SHP77 treated with DMSO at 0.1 percent for 48 hours (cell line): ENCODE data around the gene SNUPN.
"Not testable (repeated sequence)": the region's sequence is repeated elsewhere in the genome, so short reads cannot be mapped to it uniquely, and the experiment has no call there.

Experiments used
- DNase-seq: peaks from one replicate; lab custom pipeline; 2025; lab: John Stamatoyannopoulos, UW

Gene SNUPN

DNA sequence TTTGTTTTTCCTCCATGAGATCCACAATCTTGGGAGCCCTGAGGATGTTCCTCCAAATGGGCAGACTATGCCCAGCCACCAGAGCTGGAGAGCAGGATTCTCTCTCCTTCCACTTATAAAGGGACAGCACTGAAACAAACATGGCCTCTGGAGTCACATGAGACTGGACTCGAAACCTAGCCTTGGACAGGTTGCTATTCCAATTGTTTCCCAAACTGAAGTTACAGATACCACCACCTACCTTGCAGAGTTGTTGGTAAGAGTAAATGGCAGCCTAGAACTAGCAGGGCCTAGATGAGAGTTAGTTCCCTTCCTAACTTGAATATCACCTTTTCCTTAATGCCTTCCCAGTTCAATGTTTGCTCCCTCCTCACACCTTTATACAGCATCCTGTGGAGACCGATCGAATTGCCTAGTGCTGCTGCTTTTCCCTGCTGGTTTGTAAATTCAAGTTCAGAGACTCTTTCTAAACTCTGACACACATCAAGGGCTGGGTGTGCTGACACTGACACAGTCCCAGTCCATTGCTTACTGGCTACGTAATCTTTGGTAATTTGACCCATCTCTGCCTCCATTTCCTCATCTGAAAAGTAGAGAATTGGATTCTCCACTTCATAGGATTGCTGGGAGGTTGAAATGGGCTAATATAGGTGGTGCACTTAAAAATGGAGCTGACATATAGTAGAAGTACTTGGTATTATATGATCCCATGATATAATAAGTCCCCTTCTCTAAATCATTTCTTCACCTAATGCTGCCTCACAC, 11.9 kb upstream of the SNUPN start:
- no peak for DNase-seq

DNA sequence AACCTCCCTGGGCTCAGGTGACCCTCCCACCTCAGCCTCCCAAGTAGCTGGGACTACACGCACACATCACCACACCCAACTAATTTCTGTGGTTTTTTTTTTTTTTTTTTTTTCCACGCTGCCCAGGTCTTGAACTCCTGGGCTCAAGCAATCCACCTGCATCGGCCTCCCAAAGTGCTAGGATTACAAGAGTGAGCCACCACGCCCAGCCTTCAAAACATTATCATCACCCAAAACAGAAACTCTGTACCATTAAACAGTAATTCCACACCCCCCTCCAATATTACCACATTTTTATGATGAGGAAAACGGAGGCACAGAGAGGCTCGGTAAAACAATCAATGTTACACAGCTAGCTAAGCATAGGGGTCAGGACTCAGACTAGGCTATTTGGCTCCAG, 10.5 kb upstream of the SNUPN start:
- no peak for DNase-seq

DNA sequence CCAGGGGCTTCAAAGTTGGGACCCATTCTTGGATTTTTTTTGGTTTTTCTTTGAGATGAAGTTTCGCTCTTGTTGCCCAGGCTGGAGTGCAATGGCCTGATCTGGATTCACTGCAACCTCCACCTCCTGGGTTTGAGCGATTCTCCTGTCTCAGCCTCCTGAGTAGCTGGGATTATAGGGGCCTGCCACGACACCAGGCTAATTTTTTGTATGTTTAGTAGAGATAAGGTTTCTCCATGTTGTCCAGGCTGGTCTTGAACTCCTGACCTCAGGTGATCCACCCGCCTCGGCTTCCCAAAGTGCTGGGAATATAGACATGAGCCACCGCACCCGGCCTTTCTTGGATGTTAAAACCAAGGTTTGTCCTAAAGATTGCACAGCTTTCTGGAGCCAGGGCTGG, 8.4 kb upstream of the SNUPN start:
- DNase-seq = not testable (repeated sequence)

DNA sequence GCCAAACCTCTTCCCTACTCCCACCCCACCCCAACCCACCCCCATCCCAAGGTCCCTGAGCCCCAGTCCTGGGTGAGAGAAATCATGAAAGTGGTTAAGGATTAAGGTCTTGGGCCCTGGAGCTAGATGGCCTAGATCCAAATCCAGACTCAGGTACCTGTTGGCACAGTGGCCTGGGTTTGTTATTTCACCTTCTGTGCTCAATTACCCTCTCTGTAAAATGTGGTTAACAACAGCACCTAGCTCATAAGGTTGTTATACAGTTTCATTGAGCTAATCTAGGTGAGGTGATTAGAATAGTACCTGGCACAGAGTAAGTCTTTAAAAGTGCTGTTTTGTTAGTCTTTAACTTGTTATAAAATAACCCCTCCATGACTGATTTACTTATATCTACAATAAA, 6.4 kb upstream of the SNUPN start:
- no peak for DNase-seq

DNA sequence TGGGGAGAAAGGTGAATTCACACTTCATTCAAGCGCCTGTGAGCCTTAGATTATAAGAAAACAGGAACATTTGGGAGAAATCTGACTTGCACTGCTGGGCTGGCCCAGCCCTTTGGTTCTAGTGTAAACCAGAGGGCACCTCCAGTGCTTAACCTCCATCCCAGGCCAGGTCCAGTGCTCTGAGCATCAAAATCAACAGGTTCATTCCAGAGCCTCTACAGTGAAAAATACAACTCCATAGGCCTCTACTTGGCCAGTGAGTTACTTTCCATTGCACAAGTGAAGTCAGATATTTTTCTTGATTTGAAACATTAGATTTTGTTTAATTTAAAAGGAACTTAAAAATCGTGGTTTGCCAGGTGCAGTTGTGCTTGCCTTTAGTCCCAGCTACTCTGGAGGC, 3.0 kb downstream of the SNUPN start:
- no peak for DNase-seq

DNA sequence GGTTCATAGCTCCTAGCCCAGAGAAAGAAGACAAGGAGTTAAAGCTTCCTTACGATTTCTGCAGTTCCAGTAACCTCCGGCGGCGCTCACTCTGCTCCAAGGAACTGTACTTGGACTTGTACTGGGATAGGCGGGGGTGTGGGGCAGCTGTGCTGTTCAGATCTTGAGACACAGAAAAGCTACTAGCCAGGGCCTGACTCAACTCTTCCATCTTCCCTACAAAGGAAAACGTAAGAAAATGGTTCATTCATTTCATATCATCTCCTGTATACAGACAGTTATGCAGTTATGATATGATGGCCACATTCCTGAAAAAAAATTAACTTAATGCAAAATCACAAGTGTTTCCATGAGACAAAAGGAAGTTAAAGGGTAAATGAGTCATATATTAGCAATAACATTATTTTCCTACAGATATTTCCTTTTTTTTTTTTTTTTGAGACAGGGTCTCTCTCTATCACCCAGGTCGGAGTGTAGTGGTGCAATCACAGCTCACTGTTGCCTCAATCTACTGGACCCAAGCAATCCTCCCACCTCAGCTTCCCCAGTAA, 4.6 kb downstream of the SNUPN start:
- DNase-seq = no peak

DNA sequence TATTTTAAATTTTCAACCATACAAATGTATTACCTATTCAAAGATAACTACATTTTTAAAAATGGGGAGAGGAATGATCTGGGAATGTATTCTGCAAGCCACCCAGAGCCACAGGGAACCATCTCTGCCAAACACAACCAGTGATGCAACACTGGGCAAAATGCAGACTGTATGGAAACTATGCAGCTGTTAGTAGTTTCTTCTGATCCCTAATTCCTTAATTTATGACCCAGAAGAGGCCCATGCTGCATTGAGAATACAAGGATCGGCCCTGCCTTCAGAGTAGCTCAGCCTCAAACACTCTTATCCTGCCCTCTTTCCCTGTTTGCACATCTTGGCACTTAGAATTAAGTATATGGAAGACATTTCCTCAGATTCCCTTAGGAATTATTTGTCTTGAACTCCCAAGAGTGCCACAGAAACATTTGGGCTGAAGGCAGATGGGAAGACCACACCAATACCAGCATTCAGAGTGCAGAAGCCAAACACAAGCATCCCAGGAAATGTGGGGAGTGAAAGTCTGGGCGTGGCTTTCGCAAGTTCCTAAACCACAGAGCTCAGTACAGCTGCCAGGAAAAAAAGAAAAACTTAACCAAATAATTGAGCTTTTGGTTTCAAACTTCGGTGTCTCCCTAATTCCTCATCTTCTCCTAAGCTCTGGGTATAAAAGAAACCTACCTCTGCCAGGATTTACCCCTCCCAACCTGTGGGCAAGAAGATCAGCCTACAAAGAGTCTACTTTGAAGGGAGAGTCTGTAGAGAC, 5.3 kb downstream of the SNUPN start:
- no peak for DNase-seq

DNA sequence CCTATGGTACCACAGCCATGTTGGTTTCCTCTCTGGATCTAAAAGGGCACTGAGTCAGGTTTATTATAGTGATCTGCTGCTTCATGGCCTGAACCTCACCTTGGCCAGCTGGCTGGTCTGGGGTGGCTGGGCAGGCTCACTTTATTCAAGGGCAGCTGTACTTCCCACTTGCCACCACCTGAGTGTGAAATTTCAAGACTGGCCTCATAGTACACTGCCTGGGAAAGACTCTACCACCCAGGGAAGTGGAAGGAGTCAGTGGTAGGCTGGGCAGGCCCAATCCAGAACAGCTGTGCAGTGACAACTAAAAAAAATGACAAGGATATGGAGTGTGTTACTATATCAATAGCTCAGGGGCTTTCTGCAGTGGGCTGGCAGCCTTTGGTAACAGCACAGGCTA, 8.8 kb downstream of the SNUPN start:
- DNase-seq = no peak

DNA sequence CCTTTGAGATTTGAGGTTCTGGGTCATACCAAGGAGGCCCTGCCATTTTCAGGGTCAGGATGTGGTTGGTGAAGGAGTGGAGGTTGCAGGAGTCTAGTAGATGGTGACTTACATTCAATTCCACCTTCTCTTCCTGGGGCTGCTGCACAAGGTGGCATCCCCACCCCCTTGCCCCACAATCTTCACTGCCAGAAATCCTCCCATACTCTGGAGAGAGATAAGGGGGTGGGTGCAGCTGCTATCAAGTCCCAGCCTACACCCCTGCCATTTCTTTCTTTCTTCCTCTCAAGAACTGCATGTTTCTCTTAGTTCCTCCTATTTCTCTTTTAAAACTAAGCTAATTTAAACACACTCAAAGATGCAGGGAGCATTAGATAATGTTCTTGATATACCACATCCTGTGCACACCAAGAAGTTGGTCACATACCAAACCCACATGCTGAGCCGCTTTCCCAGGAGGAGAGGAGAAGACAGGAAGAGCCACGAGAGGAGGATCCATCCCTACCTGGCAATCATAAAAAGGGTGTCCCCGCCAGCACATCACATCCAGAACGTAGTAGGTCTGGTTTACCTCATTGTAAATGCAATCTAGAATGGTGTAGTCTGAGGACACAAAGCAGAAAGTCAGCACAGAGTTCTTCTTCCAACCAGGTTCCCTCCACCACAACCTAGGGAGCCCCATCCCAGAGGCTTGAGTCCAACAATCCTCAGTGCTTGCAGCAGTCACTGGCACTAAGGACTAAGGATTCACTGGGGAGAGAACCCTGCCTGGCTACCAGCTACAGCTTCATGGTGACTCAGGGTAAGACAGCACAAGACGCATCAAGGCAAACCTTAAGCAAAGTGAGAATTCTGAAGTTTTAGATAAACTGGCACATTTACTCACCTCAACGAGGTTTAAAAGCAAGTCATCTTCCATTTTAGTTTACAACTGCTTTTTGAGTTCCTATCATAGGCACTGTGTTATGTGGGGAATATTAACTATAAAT, 18.5 kb downstream of the SNUPN start:
- no peak for DNase-seq

DNA sequence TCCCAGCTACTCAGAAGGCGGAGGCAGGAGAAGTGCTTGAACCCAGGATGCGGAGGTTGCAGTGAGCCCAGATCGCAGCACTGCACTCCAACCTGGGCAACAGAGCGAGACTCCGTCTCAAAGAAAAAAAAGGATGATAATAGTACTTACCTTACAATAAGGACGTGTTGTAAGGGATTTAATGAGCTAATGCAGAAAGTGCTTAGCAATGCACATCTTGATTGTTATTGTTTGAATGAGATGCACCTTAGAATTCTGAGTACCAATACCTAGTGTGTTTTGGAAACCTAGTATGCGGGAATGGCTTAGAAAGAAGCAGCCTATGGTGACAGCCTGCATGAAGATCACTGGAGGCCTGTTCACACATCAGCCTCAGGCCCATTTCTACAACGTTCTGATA, 19.5 kb downstream of the SNUPN start:
- DNase-seq = no peak

DNA sequence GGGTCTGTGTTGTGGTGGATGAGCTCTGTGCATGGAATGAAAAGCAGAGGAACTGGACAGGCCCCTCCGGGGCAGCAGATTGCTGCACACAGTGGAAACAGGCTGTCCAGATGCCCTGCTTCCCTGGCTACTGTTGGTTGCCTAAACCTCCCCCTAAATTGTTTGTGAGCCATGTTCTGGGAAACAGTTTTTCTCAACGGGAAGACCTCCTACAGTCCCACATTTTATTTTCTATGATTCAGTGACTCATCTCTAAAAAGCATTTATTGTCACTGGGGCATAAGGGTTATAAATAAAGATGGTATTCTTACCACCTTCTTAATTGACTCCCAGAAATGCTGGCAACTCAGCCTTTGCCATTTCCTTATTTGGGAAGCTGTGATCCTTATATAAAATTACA, 26.1 kb downstream of the SNUPN start:
- no peak for DNase-seq

DNA sequence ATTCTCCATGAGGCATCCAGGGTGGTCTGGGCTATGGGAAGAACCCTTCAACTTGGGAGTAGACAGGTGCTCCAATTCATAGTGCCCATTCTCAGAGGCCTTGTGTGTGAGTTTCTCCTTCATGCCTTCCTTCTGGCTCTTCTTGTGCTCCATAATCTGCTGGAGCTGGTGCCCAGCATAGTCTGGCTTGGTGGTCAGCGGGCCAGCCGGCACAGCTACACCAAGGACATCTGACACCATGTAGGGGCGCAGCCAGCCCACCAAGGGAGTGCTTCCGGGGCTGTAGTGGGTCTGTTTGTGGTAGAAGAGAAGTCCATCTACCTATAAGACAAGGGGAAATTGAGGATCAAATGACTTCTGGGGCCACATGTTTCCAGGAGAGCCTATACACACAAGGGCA, 27.2 kb downstream of the SNUPN start:
- DNase-seq = no peak

DNA sequence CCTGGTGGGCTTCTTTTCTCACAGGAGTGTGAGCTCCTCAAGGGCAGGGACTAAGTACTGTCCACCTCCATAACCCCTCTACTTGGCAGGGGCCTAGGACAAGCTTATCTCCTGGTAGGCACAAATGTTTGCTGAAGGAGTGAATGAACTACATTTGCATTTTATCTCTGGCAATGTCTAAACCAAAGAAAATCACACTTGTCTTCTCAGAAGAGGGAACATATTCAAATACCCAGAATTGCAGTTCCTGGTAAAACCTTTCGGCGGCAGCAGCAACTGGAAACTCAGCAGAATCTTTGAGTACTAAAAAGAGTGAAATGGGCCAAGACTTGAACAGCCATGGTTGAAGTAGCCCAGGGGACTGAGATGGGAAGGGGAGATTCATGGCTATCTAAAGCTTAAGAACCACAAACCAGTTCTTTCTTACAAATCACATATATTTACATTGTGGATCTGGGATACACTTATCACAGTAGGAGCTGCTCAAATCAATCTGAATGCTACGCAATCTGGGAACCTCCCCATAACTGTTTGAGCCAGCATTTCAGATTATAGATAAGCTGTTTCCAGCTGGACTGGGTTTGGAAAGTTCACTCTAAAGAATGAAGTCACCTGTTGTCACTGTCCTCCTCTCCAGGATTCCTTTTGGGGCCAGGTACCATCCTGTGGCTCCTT, 27.7 kb downstream of the SNUPN start:
- DNase-seq = no peak

DNA sequence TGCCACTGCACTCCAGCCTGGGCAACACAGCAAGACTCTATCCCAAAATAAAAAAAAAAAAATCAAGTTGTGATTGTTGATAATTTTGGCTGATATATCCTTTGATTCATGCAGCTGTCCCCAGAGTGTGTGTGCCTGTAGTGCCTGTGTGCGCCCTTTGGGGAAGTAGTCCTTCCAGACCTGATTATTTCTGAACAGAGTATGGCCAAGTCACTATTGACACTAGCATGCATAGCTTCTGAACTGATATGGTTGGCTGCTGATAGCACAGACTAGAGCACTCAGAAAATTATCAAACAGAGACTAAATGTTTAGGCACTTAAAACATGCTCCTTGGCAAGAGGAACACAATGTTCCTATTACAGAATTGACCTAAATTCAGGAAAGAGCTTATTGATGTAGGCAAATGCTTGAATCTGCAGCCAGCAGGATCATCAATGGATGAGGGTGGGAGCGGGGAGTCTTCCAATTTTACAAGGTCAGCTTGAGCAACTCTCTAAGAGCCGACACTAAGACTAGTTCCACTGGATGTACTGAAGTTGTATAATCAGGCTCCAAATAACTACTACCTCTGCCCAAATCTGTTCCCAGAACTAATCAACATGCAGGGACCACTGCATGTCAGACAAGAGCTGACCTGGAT, 28.7 kb downstream of the SNUPN start:
- DNase-seq = no peak

DNA sequence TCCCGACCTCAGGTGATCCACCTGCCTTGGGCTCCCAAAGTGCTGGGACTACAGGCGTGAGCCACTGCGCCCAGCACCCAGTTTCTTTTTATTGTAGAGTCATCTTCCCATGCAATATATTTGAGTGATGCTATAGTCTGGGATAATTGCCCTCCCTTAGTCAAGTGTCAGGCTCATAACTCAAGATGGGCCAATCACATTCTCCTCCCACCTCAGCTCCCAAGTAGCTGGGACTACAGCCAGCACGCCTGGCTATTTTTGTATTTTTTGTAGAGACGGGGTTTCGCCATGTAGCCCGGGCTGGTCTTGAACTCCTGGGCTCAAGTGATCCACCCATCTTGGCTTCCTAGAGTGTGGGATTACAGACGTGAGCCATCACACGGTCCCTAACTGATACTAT, 31.2 kb downstream of the SNUPN start:
- no peak for DNase-seq

DNA sequence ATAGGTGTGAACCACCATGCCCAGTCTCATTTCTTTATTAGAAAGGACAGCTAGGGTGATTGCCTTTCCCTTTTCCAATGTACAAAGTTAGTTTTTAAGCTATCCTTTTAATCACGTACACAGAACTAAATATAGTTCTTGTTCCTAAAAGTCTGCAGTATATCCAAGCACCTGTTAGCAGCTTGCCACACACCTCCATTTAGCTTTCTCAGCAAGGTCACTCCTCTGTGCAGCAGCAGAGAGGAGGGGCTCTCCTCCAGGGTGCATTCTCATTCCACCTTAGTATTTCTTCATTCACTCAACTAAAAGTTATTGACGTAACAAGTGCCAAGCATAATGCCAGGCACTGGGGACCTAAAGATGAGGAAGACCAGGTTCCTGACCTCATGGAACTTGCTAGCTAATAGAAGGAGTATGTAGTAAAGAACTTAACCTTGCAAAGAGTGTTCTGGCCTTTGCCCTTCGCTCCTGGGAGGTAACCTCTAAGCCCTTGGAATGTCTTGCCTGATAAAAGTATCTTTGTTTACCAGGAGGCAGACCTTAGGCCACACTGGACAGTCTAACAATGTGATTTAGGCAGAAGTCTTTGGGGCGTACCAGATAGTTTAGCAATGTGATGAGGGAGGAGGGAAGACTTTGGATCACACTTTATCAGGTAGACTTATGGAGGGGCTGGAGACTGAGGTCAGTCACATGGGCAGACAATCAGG, 33.7 kb downstream of the SNUPN start:
- no peak for DNase-seq

DNA sequence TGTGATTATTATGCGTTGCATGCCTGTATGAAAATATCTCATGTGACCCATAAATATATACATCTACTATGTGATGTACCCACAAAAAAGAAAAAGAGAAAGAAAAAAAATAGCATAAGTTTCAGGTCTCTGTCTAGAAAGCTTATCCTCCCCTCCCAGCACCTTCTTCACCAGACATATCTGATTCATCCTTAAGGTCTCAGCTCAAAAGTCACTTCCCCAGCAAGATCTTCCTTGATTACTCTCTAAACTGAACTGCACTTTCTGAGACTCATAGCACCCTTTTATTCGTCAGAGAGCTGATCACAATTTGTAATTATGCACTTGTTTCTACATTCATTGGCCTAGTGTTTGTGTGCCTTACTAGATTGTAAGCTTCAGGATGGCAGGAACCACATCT, 35.3 kb downstream of the SNUPN start:
- no peak for DNase-seq

DNA sequence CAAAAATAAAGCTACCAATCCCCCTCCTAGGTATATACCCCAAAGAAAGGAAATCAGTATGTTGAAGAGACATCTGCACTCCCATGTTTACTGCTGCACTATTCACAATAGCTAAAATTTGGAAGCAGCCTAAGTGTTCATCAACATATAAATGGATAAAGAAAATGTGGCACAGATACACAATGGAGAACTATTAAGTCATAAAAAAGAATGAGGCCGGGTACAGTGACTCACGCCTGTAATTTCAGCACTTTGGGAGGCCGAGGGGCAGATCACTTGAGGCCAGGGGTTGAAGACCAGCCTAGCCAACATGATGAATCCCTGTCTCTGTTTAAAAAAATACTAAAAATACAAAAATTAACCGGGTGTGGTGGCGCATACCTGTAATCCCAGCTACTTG, 36.5 kb downstream of the SNUPN start:
- DNase-seq = no peak

DNA sequence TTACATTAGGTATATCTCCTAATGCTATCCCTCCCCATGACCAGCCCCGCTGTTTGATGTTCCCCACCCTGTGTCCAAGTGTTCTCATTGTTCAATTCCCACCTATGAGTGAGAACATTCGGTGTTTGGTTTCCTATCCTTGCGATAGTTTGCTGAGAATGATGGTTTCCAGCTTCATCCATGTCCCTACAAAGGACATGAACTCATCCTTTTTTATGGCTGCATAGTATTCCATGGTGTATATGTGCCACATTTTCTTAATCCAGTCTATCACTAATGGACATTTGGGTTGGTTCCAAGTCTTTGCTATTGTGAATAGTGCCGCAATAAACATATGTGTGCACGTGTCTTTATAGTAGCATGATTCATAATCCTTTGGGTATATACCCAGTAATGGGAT, 39.1 kb downstream of the SNUPN start:
- not testable (repeated sequence) for DNase-seq

DNA sequence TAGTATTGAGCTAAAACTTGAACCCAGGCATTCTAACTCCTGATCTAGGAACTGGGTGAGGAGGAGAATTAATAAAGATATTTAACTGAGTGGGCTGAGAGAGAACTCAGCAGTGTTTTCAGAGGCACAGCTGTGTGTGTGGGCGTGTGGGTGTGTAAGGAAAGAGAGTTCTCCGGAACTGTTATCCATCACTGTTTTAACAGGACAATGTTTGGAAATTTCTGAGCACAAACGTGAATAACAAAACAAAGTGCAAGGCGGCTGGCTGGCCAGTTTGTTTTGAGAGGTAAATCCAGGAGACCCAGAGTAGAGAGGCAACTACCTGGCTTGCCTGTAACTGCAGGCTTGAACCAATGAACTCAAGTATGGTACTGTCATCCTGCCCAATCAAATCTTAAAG, 41.4 kb downstream of the SNUPN start:
- DNase-seq = no peak

DNA sequence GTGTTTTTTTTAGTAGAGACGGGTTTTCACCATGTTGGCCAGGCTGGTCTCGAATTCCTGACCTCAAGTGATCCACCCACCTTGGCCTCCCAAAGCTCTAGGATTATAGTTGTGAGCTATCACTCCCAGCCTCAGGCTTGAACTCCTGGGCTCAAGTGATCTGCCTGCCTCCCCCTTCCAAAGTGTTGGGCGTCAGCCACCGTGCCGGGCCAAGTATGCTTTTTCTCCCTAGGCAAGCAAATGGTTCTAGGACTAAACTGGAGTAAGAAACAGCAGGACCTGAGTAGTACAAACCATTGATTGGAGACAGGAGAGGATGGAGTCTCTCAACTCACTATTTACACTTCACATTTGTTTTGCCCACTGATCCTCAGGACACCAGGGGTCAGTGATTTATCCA, 41.8 kb downstream of the SNUPN start:
- DNase-seq = no peak
